ENCODE measurements around the gene PKIB. TPM values are rescaled to one million over a fixed set of nuclear protein-coding genes. Genes with fewer than 3 reads are reported as not detected.
A peak's percentile ranks its signal among the peaks of the same experiment; 100 is the strongest.

Gene PKIB
- total and polyA plus RNA-seq, 2 of the 4 experiments (the other 2 are of a cell fraction): 6.3 to 13.1 TPM

DNA sequence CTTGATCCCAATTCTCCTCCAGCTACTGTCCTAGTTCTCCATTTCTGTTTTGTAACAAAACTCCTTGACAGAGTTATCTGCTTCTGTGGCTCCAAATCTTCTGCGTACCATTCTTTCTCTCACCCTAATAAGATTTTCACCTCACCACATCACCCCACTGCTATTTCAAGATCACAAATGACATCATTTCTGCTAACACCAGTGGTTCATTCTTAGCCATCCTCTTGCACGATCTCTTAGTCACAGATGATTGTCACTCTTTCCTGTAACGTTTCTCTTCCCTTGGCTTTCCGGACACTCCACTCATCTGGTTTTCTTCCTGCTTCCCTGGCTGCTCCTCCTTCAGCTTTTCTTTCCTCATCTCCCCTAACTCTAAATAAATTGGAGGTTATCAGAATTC is 112.5 kb downstream of the PKIB start:
- in situ Hi-C loops (cut with MboI; ENCODE audit: low sequenced_read_pairs): loop anchor here (10.0 kb wide), 2 partner anchors 228 to 592 kb away; no protein-coding TSS in a partner anchor

More for the DNA sequence above, 112.5 kb downstream of the PKIB start:
- Histone ChIP-seq H2AK9ac (replicated peaks; ENCODE audit: low read depth, low read length, poor library complexity) (no peak overlapping the region), H3K27me3 (ENCODE audit: control insufficient read depth, insufficient read depth, low read length) (no peaks in the 10 kb centered on the region), H2AFZ (replicated peaks; ENCODE audit: low read length, poor library complexity) (no peak overlapping the region), H3K4ac (ENCODE audit: low read depth, low read length) (no peak overlapping the region), H3K23ac (ENCODE audit: low read depth, low read length) (no peak overlapping the region), H3K14ac (replicated peaks; ENCODE audit: low read depth, low read length) (no peak overlapping the region), H3K36me3 (ENCODE audit: control insufficient read depth, insufficient read depth, low read length) (no peaks in the 10 kb centered on the region), H2AK5ac (ENCODE audit: low read depth, low read length) (no peak overlapping the region), H4K5ac (ENCODE audit: low read depth, low read length) (no peak overlapping the region), H3K79me1 (ENCODE audit: low read depth in 1 of 2, low read length in 2 of 2) (no peaks in the 10 kb centered on the region), H3K4me3 (ENCODE audit: insufficient read depth, low read depth, low read length) (no peak overlapping the region), H3K9ac (ENCODE audit: low read depth, low read length) (no peak overlapping the region), H3K56ac (ENCODE audit: extremely low read depth, insufficient read depth, low read length) (no peak overlapping the region), H2BK120ac (ENCODE audit: low read depth, low read length) (peak overlapping the region; percentile 14; the same call in 1 of the 2 replicates), H2BK5ac (ENCODE audit: low read depth, low read length, poor library complexity, severe bottlenecking) (no peak overlapping the region), H4K20me1 (ENCODE audit: insufficient read depth, low read length) (no peaks in the 10 kb centered on the region), H4K91ac (ENCODE audit: insufficient read depth, low read depth, low read length) (no peak overlapping the region), H3K27ac (ENCODE audit: insufficient read depth, low read length) (no peak overlapping the region), H3K9me3 (ENCODE audit: control insufficient read depth, insufficient read depth, low read length) (no peaks in the 10 kb centered on the region), H3K9me1 (ENCODE audit: insufficient read depth, low read length) (no peaks in the 10 kb centered on the region), H4K8ac (ENCODE audit: low read depth in 2 of 2, low read length in 2 of 2) (no peak overlapping the region), H3K4me2 (ENCODE audit: low read depth, low read length) (no peak overlapping the region; the same call in 1 of the 2 replicates), H2BK15ac (ENCODE audit: low read depth, low read length) (no peak overlapping the region), H3K4me1 (ENCODE audit: control insufficient read depth, insufficient read depth, low read length) (peaks cover under 1% of the 10 kb centered on the region; the same call in 1 of the 2 replicates), H2BK20ac (ENCODE audit: low read depth, low read length) (no peak overlapping the region), H3K18ac (ENCODE audit: low read depth, low read length) (no peak overlapping the region)
- dilution Hi-C loops (cut with HindIII; ENCODE audit: low sequenced_read_pairs, unreplicated experiment): no loop called here
- 83% methylated on average over 1 of the region's 4 CpGs; no CpG with 5 or more reads in 1 of the 2 experiments for WGBS, 2 experiments (ENCODE audit: extremely low coverage in 2 of 2, insufficient read length in 1 of 2)
- ATAC-seq (ENCODE audit: low read depth) (no peak), DNase-seq (peak; percentile 83)
- intact Hi-C loops (cut with micrococcal nuclease): loop anchor here (10.0 kb wide), 1 partner anchor 338 kb away; no protein-coding TSS in a partner anchor
- TF ChIP-seq RAD21 (IDR thresholded peaks at IDR 0.05; ENCODE audit: low read length) (no peak), CEBPB (IDR thresholded peaks at IDR 0.05; ENCODE audit: low read depth, low read length) (peak; percentile 8; the same call in 1 of the 2 replicates)
- POLR2A ChIA-PET (ENCODE audit: unreplicated experiment): no interaction called here
- CTCF ChIA-PET: interaction anchor here (1.2 kb wide), 1 partner anchor 116 kb away, joined by 3 read pairs; no protein-coding TSS in a partner anchor
- BruUV-seq (replicated peaks): no TSS peak

All from IMR-90 (cell line).